Skin of body (tissue), 2 donors: ENCODE data around the gene COTL1. TPM values are rescaled to one million over a fixed set of nuclear protein-coding genes. Genes with fewer than 3 reads are reported as not detected.
"Not testable (repeated sequence)": the region's sequence is repeated elsewhere in the genome, so short reads cannot be mapped to it uniquely, and the experiment has no call there.

Source experiments
- DNase-seq: peaks from one replicate; lab custom pipeline; 2025; lab: John Stamatoyannopoulos, UW
- total RNA-seq: library from RNA; depleted of rRNA; stranded (reverse); fragments of >200 nt; gene quantifications from one replicate; pipeline ENCODE4 v1.2.3, GENCODE V29; 2014

COTL1 gene
- total RNA-seq, 1 donor from 2014 or later, result 14.6 TPM

DNA sequence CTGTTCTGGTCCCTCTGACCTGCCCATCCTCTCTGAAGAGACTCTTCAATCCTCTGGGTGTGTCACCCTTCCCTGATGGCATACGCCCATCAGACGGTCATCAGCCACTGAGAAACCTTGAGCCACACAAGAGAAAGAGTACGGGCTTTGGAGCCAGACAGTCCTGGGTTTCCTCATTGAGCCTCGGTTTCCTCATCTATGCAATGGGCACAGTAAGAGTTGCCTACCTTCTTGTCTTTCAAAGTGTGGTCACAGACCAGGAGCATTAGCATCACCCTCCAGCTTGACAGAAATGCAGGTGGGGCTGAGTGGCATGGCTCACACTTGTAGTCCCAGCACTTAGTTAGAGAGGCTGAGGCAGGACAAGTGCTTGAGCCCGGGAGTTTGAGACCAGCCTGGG is 87.3 kb downstream of the COTL1 start:
- DNase-seq, result no peak

- DNase-seq, result no peak
Observed at GRCh38 chr16:84529607-84530006, 88.3 kb downstream of the COTL1 start.

GRCh38 chr16:84528322-84528721 is 89.6 kb downstream of the COTL1 start:
- no peak for DNase-seq

DNA sequence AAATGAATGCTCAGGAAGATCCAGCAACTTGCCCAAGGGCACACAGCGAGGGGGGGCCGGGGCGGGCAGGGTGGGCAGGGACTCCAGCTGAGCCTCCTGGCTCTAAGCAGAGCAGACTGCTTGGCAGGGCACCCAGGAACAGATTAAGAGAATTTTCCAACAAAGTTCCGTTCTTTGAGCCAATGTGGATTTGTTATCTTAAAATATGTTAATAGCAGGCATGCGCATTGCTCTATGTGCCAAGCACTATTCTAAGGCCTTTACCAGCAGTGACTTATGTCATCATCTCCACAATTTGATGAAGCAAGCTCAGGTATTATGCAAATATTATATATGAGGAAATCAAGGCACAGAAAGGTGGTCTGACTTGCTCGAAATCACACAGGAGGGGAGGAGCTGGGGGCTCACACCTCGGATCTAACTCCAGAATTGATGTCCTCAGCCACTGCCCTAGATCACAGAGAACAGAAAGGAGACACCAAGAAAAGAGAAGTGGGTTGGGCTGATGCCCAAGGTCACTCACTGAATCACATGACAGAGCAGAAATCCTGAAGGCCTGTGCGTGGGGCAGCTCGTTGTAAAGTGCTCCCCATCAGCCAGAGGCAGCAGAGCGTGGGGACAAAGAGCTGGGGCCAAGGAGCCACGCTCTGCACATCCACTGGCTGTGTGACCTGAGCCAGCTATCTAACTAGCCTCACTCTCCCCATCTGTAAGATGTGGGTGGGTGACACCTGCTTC is 90.2 kb downstream of the COTL1 start:
- DNase-seq, result no peak

- no peak for DNase-seq
Observed at GRCh38 chr16:84526794-84527531, 90.9 kb downstream of the COTL1 start.

GRCh38 chr16:84524941-84525581 is 92.8 kb downstream of the COTL1 start:
- not testable (repeated sequence) for DNase-seq

DNA sequence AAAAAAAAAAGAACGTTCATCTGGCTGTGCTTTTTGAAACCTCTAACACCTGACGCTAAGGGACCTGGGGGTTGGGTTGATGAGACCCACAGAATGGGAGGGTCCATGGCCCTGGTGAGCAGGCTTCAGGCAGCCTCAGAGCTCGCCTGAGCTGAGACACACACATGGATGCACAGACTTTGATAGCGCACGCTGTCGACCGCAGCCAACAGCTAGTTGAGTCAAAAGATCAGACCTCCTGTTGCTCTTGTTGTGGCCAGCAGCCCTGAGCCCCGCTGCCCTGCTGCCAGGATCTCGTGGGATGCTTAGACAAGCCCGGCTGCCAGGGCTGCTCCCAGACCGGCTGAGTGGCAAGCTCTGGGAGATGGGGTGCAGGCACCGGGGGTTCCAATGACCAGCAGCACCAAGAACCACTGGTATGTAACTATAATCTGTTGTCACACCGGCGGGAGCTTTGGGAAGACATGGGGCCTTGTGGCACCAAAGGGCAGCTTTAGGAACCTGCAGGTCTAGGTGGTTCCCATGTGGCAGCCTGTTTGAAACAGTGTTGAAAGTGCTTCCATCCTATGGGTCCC is 93.4 kb downstream of the COTL1 start:
- DNase-seq, result no peak

- DNase-seq, result no peak
Observed at GRCh38 chr16:84521497-84521770, 96.4 kb downstream of the COTL1 start.

- no peak for DNase-seq
Observed at GRCh38 chr16:84520725-84521496, 97.0 kb downstream of the COTL1 start.

- DNase-seq, result no peak
Observed at GRCh38 chr16:84519855-84520254, 98.0 kb downstream of the COTL1 start.

DNA sequence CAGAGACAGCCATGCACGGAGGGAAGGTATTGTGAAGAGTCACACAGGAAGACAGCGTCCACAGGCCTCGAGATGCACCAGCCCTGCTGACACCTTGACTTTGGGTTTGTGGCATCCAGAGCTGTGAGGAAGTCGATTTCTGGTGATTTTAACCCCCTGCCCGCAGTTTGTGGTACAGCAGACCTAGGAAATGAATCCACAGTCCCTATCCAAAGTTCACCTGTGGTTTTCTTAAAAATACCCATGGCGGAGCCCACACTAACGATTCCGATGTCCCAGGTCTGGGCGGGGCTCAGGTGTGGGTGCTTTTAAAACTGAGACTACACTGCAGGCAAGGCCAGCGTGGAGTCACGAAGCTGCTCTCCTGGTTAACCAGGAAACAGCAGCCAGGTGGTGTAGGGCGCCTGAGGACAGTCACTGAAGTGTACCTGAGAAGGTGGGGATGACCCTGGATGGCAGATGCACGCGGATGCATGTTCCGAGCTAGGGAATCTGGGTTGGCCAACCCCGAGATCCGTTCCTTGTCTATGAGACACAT is 99.0 kb downstream of the COTL1 start:
- DNase-seq, result no peak

- peak; percentile 18 for DNase-seq
Observed at GRCh38 chr16:84518220-84518619, 99.7 kb downstream of the COTL1 start.

DNA sequence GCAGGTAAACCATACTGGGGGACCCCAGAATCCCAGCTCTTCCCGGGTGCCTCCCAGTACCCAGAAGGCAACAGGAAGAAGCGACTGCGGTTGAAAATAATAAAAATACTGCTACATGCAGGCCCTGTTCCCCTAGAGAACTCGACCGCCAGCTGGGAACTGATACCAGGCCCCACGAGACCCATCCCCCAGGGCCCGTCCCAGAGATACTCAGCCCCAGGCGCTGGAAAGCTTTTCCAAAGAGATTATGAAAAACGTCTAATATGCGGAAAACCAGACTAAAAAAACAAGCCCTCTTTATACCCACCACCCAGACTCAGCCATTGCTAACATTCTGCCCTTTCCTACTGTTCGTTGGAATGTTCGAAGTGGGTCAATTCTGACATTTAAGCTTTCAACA is 100.5 kb downstream of the COTL1 start:
- no peak for DNase-seq

Other genes starting within 250 kb of the COTL1 start
- gene ATP2C2, start 249.5 kb downstream of the COTL1 start, total RNA-seq, result 25.9 TPM
- 12.2 TPM for gene MEAK7, start 113.4 kb downstream of the COTL1 start, total RNA-seq
- gene KLHL36, start 30.4 kb upstream of the COTL1 start, total RNA-seq, result 26.2 TPM
- 43.6 TPM for gene USP10, start 81.9 kb upstream of the COTL1 start, total RNA-seq
- 11.8 TPM for gene CRISPLD2, start 201.9 kb upstream of the COTL1 start, total RNA-seq